GM23338 (cell line): Measurements from ENCODE around the gene TBC1D32.

Experiments used
- CTCF ChIP-seq, 2 experiments: fragments of 200-600 bp in 1 of 2; sonication (generic) in 1 of 2; conservative IDR thresholded peaks; 2 replicates each; pipeline versions ENCODE4 v1.5.1 to v1.6.1; 2016 to 2017; ENCODE audit warnings: antibody characterized with exemption in 2 of 2, low read depth in 2 of 2, mild to moderate bottlenecking in 2 of 2, moderate library complexity in 1 of 2
- ZNF331 ChIP-seq: fragments of 250-450 bp; sonication (Bioruptor Pico); IDR thresholded peaks from 2 replicates; pipeline ENCODE4 v1.5.0; 2020; ENCODE audit warnings: low read depth, mild to moderate bottlenecking, moderate library complexity

GRCh38 chr6:121334299-121335086, at the start of gene TBC1D32:
- TF ChIP-seq ZNF331 (CRISPR knock-in tag), result no peak
- TF ChIP-seq CTCF (conservative IDR thresholded peaks at IDR 0.05; ENCODE audit: low read depth in 2 of 2), result no peak
